ENCODE results near the gene FRMD3. TPM values are rescaled to one million over a fixed set of nuclear protein-coding genes. Genes with fewer than 3 reads are reported as not detected.
A peak's percentile ranks its signal among the peaks of the same experiment; 100 is the strongest.

FRMD3 gene
- total and polyA plus RNA-seq, 2 donors (not counting 3 experiments of a cell fraction or from before 2014, with no cell fraction given), result 3.0 to 6.1 TPM

DNA sequence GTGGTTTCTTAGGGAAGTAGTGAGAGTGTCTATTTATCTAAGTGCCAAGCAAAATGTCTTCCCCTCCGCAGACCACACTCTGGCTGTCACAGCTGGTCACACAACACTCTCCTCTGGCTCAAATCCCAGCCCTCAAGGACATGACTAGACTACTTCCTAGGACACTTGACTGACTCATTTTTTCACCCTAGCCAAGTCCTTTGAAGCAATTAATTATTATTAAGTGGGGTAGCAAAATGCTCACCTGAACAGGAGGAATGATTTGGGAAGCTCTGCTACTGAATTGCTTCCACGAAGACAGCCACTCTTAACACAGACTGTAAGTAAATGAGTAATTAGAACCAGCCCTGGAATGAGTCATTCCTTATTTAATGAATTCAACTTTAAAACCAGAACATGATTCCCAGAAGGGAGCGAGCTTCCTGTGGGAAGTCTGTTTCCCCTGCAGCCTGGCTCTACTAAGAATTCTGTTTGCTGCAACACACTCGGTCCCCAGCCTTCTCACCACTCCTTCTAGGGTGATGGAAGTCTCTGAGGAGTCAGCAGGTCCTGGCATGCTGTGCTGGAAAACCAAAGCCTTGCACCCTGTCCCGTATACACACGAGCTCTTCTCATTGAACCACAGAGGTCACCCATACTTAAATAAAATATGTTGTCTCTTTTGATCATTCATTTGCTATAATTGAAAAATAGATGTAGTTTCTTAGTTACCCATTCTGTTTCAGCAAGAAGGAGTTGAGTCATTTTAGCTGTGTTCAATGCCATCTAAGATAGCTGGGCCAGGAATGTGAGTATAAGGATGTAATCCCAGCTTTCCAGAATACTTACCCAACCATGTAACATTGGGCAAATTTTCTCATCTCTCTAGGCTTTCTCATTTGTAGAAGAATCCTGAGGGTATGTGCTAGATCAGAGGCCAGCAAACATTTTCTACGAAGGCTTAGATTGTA is 256.6 kb downstream of the FRMD3 start:
- no peaks in the 10 kb centered on the region for H4K20me1 ChIP-seq (replicated peaks; ENCODE audit: control insufficient read depth, extremely low read depth, insufficient read depth, low read length)
- TF ChIP-seq, protein P1, sequence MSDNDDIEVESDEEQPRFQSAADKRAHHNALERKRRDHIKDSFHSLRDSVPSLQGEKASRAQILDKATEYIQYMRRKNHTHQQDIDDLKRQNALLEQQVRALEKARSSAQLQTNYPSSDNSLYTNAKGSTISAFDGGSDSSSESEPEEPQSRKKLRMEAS (IDR thresholded peaks at IDR 0.05; ENCODE audit: insufficient read depth, insufficient read length), result no peak
- TF ChIP-seq JUN (IDR thresholded peaks at IDR 0.05; ENCODE audit: borderline replicate concordance, insufficient read depth, insufficient read length, low read depth), result peak; percentile 60
- peak; percentile 55 for TF ChIP-seq GATA2 (IDR thresholded peaks at IDR 0.05; ENCODE audit: insufficient read depth, insufficient read length, low read depth, low read length)
- TF ChIP-seq, protein P2, sequence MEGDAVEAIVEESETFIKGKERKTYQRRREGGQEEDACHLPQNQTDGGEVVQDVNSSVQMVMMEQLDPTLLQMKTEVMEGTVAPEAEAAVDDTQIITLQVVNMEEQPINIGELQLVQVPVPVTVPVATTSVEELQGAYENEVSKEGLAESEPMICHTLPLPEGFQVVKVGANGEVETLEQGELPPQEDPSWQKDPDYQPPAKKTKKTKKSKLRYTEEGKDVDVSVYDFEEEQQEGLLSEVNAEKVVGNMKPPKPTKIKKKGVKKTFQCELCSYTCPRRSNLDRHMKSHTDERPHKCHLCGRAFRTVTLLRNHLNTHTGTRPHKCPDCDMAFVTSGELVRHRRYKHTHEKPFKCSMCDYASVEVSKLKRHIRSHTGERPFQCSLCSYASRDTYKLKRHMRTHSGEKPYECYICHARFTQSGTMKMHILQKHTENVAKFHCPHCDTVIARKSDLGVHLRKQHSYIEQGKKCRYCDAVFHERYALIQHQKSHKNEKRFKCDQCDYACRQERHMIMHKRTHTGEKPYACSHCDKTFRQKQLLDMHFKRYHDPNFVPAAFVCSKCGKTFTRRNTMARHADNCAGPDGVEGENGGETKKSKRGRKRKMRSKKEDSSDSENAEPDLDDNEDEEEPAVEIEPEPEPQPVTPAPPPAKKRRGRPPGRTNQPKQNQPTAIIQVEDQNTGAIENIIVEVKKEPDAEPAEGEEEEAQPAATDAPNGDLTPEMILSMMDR (IDR thresholded peaks at IDR 0.05; ENCODE audit: extremely low read depth in 1 of 2, insufficient read depth in 1 of 2, low read depth in 1 of 2, low read length in 2 of 2), result no peak
- TF ChIP-seq POLR2AphosphoS5 (IDR thresholded peaks at IDR 0.05; ENCODE audit: insufficient read depth, low read depth, low read length), result no peak
- peak; percentile 84 for TF ChIP-seq FOS (IDR thresholded peaks at IDR 0.05; ENCODE audit: borderline replicate concordance, insufficient read depth, low read length)
- no peak for TF ChIP-seq EZH2 (IDR thresholded peaks at IDR 0.05; ENCODE audit: borderline replicate concordance, low read depth, low read length, severe bottlenecking)
- TF ChIP-seq MYC (IDR thresholded peaks at IDR 0.05; ENCODE audit: low read depth, low read length), result no peak
- no peak for TF ChIP-seq POLR2A (IDR thresholded peaks at IDR 0.05; ENCODE audit: low read depth, low read length)
- no peaks in the 10 kb centered on the region for H3K36me3 ChIP-seq (ENCODE audit: control insufficient read depth in 2 of 2, extremely low read depth in 1 of 2, insufficient read depth in 2 of 2, low read length in 2 of 2)
- intact Hi-C loops (cut with micrococcal nuclease) (loop anchor here (1.0 to 2.0 kb wide), 4 partner anchors 10 to 61 kb away; no protein-coding TSS in a partner anchor), dilution Hi-C loops (cut with MboI; ENCODE audit: extremely low pct_ligation_motif_present, low sequenced_read_pairs) (no loop called here)
- H2AFZ ChIP-seq (ENCODE audit: low read depth, low read length), result peak overlapping the region; percentile 14
- H3K27ac ChIP-seq (ENCODE audit: insufficient read depth, low read depth, low read length), result peak overlapping the region; percentile 77
- FAIRE-seq (peak; percentile 90), DNase-seq (ENCODE audit: low read depth, low spot score) (peak; percentile 82)
- no peaks in the 10 kb centered on the region for H3K9me3 ChIP-seq (replicated peaks; ENCODE audit: control insufficient read depth, insufficient read depth, low read length)
- peak overlapping the region; percentile 49 for H3K9ac ChIP-seq (replicated peaks; ENCODE audit: extremely low read depth, insufficient read depth, low read length)
- no peaks in the 10 kb centered on the region for H3K27me3 ChIP-seq (ENCODE audit: control insufficient read depth in 2 of 2, insufficient read depth in 2 of 2, low read length in 2 of 2)
- ChIA-PET CTCF (interaction anchor here (0.7 to 4.2 kb wide), 10 partner anchors 10 to 263 kb away, joined by 3 to 27 read pairs (median 6); no protein-coding TSS in a partner anchor), POLR2A (no interaction called here)
- no peaks in the 10 kb centered on the region for H3K9me1 ChIP-seq (replicated peaks; ENCODE audit: control insufficient read depth, extremely low read depth, insufficient read depth, low read length)
- peaks cover 25% of the 10 kb centered on the region for H3K4me1 ChIP-seq (ENCODE audit: control insufficient read depth, extremely low read depth, insufficient read depth, low read length)
- H3K4me3 ChIP-seq (replicated peaks in 1 of 3; ENCODE audit: insufficient read depth in 1 of 3, low read depth in 1 of 3, low read length in 3 of 3), result peak overlapping the region in 1 of 3 experiments; percentile 14
- H3K79me2 ChIP-seq (ENCODE audit: control insufficient read depth, insufficient read depth, low read length), result no peaks in the 10 kb centered on the region
- peak overlapping the region; percentile 62 for H3K4me2 ChIP-seq (ENCODE audit: insufficient read depth, low read length)
- BruUV-seq (replicated peaks), result TSS peak; percentile 36

All from endothelial cell of umbilical vein (primary cell).